Upper lobe of left lung (tissue), 4 donors: ENCODE data around the gene SERF2.
"Not testable (repeated sequence)": the region's sequence is repeated elsewhere in the genome, so short reads cannot be mapped to it uniquely, and the experiment has no call there.

Source experiments
- POLR2A ChIP-seq, 4 donors: fragments of 450-650 bp; IDR thresholded peaks; one replicate each; pipeline ENCODE4 v1.5.1; 2016 to 2017; ENCODE audit warnings: antibody characterized with exemption in 4 of 4, mild to moderate bottlenecking in 2 of 4
- POLR2AphosphoS5 ChIP-seq, 2 donors: sonication (generic); formaldehyde crosslinking; IDR thresholded peaks; one replicate each; pipeline ENCODE4 v1.5.1; 2017; ENCODE audit warnings: antibody characterized with exemption in 2 of 2
- TF ChIP-seq, protein P1 (sequence below), 6 experiments: fragments of 450-650 bp in 4 of 6; fragments of 200-600 bp in 2 of 6; sonication (generic) in 2 of 6; IDR thresholded peaks; one replicate each; pipeline ENCODE4 v1.5.1; 2016 to 2019; ENCODE audit warnings: antibody characterized with exemption in 6 of 6

DNA sequence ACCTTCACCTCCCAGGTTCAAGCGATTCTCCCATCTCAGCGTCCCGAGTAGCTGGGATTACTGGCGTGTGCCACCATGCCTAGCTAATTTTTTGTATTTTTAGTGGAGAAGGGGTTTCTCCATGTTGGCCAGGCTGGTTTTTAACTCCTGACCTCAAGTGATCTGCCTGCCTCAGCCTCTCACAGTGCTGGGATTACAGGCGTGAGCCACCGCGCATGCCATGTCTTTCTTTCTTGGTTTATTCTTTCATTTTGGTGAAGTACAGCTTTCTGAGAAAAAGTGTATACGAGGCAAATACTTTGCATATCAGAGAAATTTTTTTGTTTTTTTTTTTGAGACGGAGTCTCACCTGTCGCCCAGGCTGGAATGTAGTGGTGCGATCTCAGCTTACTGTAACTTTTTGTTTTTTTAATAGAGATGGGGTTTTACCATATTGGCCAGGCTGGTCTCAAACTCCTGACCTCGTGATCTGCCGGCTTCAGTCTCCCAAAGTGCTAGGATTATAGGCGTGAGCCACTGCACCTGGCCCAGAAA, 39.5 kb downstream of the SERF2 start:
- TF ChIP-seq, protein P1, sequence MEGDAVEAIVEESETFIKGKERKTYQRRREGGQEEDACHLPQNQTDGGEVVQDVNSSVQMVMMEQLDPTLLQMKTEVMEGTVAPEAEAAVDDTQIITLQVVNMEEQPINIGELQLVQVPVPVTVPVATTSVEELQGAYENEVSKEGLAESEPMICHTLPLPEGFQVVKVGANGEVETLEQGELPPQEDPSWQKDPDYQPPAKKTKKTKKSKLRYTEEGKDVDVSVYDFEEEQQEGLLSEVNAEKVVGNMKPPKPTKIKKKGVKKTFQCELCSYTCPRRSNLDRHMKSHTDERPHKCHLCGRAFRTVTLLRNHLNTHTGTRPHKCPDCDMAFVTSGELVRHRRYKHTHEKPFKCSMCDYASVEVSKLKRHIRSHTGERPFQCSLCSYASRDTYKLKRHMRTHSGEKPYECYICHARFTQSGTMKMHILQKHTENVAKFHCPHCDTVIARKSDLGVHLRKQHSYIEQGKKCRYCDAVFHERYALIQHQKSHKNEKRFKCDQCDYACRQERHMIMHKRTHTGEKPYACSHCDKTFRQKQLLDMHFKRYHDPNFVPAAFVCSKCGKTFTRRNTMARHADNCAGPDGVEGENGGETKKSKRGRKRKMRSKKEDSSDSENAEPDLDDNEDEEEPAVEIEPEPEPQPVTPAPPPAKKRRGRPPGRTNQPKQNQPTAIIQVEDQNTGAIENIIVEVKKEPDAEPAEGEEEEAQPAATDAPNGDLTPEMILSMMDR (IDR thresholded peaks at IDR 0.05): not testable (repeated sequence)
- TF ChIP-seq POLR2A, POLR2AphosphoS5 (IDR thresholded peaks at IDR 0.05): not testable (repeated sequence)
